H1 (cell line): ENCODE measurements around the gene ALDH4A1. TPM values are rescaled to one million over a fixed set of nuclear protein-coding genes. Genes with fewer than 3 reads are reported as not detected.
A peak's percentile ranks its signal among the peaks of the same experiment; 100 is the strongest.

ENCODE experiments used
- CTCF ChIA-PET: fragments of 300-600 bp; sonication (Branson Sonifier 250); formaldehyde crosslinking; loops from one replicate; lab custom pipeline; 2021; ENCODE audit not compliant: partially characterized antibody; lab: Charles Lee
- POLR2A ChIA-PET: fragments of 300-600 bp; sonication (Branson Sonifier 250); formaldehyde crosslinking; loops from one replicate; lab custom pipeline; 2021; ENCODE audit warnings: inconsistent platforms; ENCODE audit not compliant: partially characterized antibody; lab: Charles Lee
- DNase-seq, 2 experiments: peaks; one replicate each; pipeline versions ENCODE4 v3.0.0 to v3.0.0-alpha.2; 2010 to 2022; ENCODE audit warnings: low spot score in 2 of 2, low read depth in 1 of 2, mixed read lengths in 1 of 2
- FAIRE-seq: peaks from 2 replicates; lab custom pipeline; 2011; peaks lifted over from hg19 to GRCh38; lab: Jason Lieb, UNC
- H2AFZ ChIP-seq: 2 replicates; pipeline ENCODE4 v1.8.1; 2012; ENCODE audit warnings: low read length, inconsistent platforms
- H2AK5ac ChIP-seq: 2 replicates; pipeline ENCODE4 v1.6.1; 2013; ENCODE audit warnings: low read depth, low read length
- H2BK120ac ChIP-seq: replicated peaks from 2 replicates; pipeline ENCODE3; 2013; ENCODE audit warnings: low read depth, low read length, inconsistent platforms
- H2BK12ac ChIP-seq: 2 replicates; pipeline ENCODE4 v1.6.1; 2013; ENCODE audit warnings: low read depth, low read length
- H2BK15ac ChIP-seq: 2 replicates; pipeline ENCODE4 v1.6.1; 2013; ENCODE audit warnings: low read length
- H2BK20ac ChIP-seq: 2 replicates; pipeline ENCODE4 v1.6.1; 2013; ENCODE audit warnings: low read length
- H2BK5ac ChIP-seq: 2 replicates; pipeline ENCODE4 v1.6.1; 2013; ENCODE audit warnings: low read depth, low read length
- H3K14ac ChIP-seq: 2 replicates; pipeline ENCODE4 v1.6.1; 2013; ENCODE audit warnings: inconsistent platforms; ENCODE audit not compliant: insufficient read length
- H3K18ac ChIP-seq: 2 replicates; pipeline ENCODE4 v1.6.1; 2013; ENCODE audit warnings: low read length; ENCODE audit errors: extremely low read depth
- H3K23ac ChIP-seq: 2 replicates; pipeline ENCODE4 v1.6.1; 2013; ENCODE audit warnings: inconsistent platforms; ENCODE audit not compliant: insufficient read length
- H3K23me2 ChIP-seq: 2 replicates; pipeline ENCODE4 v1.6.1; 2013; ENCODE audit warnings: low read depth, low read length
- H3K27ac ChIP-seq: 2 replicates; pipeline ENCODE4 v1.6.1; 2011; ENCODE audit warnings: low read depth, low read length, inconsistent platforms
- H3K27me3 ChIP-seq, 4 experiments: replicated peaks in 1 of 4; 1 replicate in 1 of 4; 2 replicates in 3 of 4; pipeline versions ENCODE4 v1.6.1 to v1.8.1; 2011 to 2013; ENCODE audit warnings: low read length in 3 of 4, mild to moderate bottlenecking in 3 of 4, inconsistent platforms in 2 of 4, mixed read lengths in 2 of 4, moderate library complexity in 1 of 4; ENCODE audit not compliant: control insufficient read depth in 3 of 4, insufficient read depth in 3 of 4; ENCODE audit errors: extremely low read depth in 1 of 4
- H3K36me3 ChIP-seq, 4 experiments: 2 replicates each; pipeline versions ENCODE4 v1.6.1 to v1.8.1; 2011 to 2013; ENCODE audit warnings: mild to moderate bottlenecking in 4 of 4, low read length in 3 of 4, moderate library complexity in 2 of 4, control low read depth in 1 of 4, inconsistent platforms in 1 of 4; ENCODE audit not compliant: insufficient read depth in 4 of 4, control insufficient read depth in 2 of 4
- H3K4ac ChIP-seq: replicated peaks from 2 replicates; pipeline ENCODE3; 2013; ENCODE audit warnings: low read length, low read depth, mixed read lengths, inconsistent platforms; ENCODE audit not compliant: insufficient read length
- H3K4me1 ChIP-seq, 4 experiments: replicated peaks in 1 of 4; 1 replicate in 1 of 4; 2 replicates in 3 of 4; pipeline versions ENCODE4 v1.6.1 to v1.8.1; 2011 to 2013; ENCODE audit warnings: low read length in 3 of 4, inconsistent platforms in 2 of 4, mixed read lengths in 1 of 4; ENCODE audit not compliant: insufficient read depth in 4 of 4, control insufficient read depth in 3 of 4
- H3K4me2 ChIP-seq, 2 experiments: 2 replicates each; pipeline versions ENCODE4 v1.6.1 to v1.8.1; 2011 to 2013; ENCODE audit warnings: low read depth in 2 of 2, low read length in 2 of 2, control low read depth in 1 of 2, inconsistent platforms in 1 of 2, mild to moderate bottlenecking in 1 of 2; ENCODE audit not compliant: insufficient read depth in 1 of 2
- H3K4me3 ChIP-seq, 4 experiments: fragments of 200-600, 300-600 bp in 1 of 4; sonication (generic), shearing (Covaris generic), sonication (Bioruptor Twin) in 1 of 4; 2 replicates each; pipeline versions ENCODE4 v1.5.1 to v1.8.1; 2011 to 2016; ENCODE audit warnings: low read length in 4 of 4, low read depth in 3 of 4, control low read depth in 2 of 4, inconsistent platforms in 2 of 4, mild to moderate bottlenecking in 2 of 4, mixed read lengths in 1 of 4, moderate library complexity in 1 of 4; ENCODE audit not compliant: insufficient read depth in 2 of 4; ENCODE audit errors: extremely low read depth in 1 of 4
- H3K56ac ChIP-seq: replicated peaks from 2 replicates; pipeline ENCODE3; 2013; ENCODE audit warnings: low read depth, mild to moderate bottlenecking, mixed read lengths, low read length, inconsistent platforms; ENCODE audit not compliant: insufficient read length
- H3K79me1 ChIP-seq: 2 replicates; pipeline ENCODE4 v1.6.1; 2013; ENCODE audit warnings: low read depth, low read length, control low read depth
- H3K79me2 ChIP-seq, 2 experiments: 2 replicates each; pipeline versions ENCODE4 v1.6.1 to v1.8.1; 2012 to 2013; ENCODE audit warnings: low read length in 2 of 2, mild to moderate bottlenecking in 2 of 2, inconsistent platforms in 1 of 2; ENCODE audit not compliant: insufficient read depth in 2 of 2, control insufficient read depth in 1 of 2
- H3K9ac ChIP-seq, 4 experiments: replicated peaks in 1 of 4; 1 replicate in 1 of 4; 2 replicates in 3 of 4; pipeline versions ENCODE4 v1.6.1 to v1.8.1; 2011 to 2013; ENCODE audit warnings: low read depth in 3 of 4, low read length in 3 of 4, control low read depth in 2 of 4, mild to moderate bottlenecking in 2 of 4, moderate library complexity in 2 of 4, inconsistent platforms in 1 of 4; ENCODE audit errors: extremely low read depth in 1 of 4
- H3K9me3 ChIP-seq, 2 experiments: 2 replicates each; pipeline versions ENCODE4 v1.6.1 to v1.8.1; 2012 to 2013; ENCODE audit warnings: mild to moderate bottlenecking in 2 of 2, moderate library complexity in 2 of 2, control low read depth in 1 of 2, inconsistent platforms in 1 of 2, low read depth in 1 of 2, low read length in 1 of 2, mixed read lengths in 1 of 2; ENCODE audit not compliant: insufficient read depth in 2 of 2
- H4K20me1 ChIP-seq, 2 experiments: replicated peaks in 1 of 2; 2 replicates each; pipeline versions ENCODE3 to v1.8.1; 2011 to 2013; ENCODE audit warnings: inconsistent platforms in 2 of 2, low read length in 2 of 2, mild to moderate bottlenecking in 1 of 2; ENCODE audit not compliant: insufficient read depth in 2 of 2, control insufficient read depth in 1 of 2
- H4K5ac ChIP-seq: 2 replicates; pipeline ENCODE4 v1.6.1; 2013; ENCODE audit warnings: low read length, low read depth, mixed read lengths, inconsistent platforms; ENCODE audit not compliant: insufficient read length
- H4K8ac ChIP-seq: 2 replicates; pipeline ENCODE4 v1.8.0; 2013; ENCODE audit warnings: mild to moderate bottlenecking, moderate library complexity, low read length, inconsistent platforms; ENCODE audit not compliant: insufficient read depth; ENCODE audit errors: extremely low read depth
- H4K91ac ChIP-seq: replicated peaks from 2 replicates; pipeline ENCODE3; 2013; ENCODE audit warnings: low read length, mixed read lengths, inconsistent platforms; ENCODE audit not compliant: insufficient read length
- ASH2L ChIP-seq: fragments of 200-600, 300-600 bp; sonication (generic); IDR thresholded peaks from one replicate; pipeline ENCODE4 v1.7.1; 2017; ENCODE audit warnings: low read length
- BACH1 ChIP-seq: IDR thresholded peaks from 2 replicates; pipeline ENCODE4 v1.6.1; 2012; ENCODE audit warnings: low read length, improper control_type of control experiment
- CREB1 ChIP-seq: IDR thresholded peaks from 2 replicates; pipeline ENCODE4 v1.6.1; 2012; ENCODE audit warnings: inconsistent platforms
- CTBP2 ChIP-seq: IDR thresholded peaks from 2 replicates; pipeline ENCODE4 v1.7.0; 2011; ENCODE audit warnings: borderline replicate concordance, mild to moderate bottlenecking, moderate library complexity, mixed read lengths, low read length; ENCODE audit not compliant: insufficient read depth, insufficient read length
- EGR1 ChIP-seq: IDR thresholded peaks from 2 replicates; pipeline ENCODE4 v1.6.1; 2011; ENCODE audit warnings: low read depth, low read length, borderline replicate concordance
- JUN ChIP-seq: IDR thresholded peaks from 2 replicates; pipeline ENCODE4 v1.6.1; 2011; ENCODE audit warnings: low read depth, mild to moderate bottlenecking, improper control_type of control experiment, low read length
- KDM5A ChIP-seq: fragments of 200-600 bp; IDR thresholded peaks from 2 replicates; pipeline ENCODE4 v1.7.1; 2012; ENCODE audit warnings: mild to moderate bottlenecking, low read length, inconsistent platforms, mixed read lengths
- MAFK ChIP-seq: IDR thresholded peaks from 2 replicates; pipeline ENCODE4 v1.6.1; 2012; ENCODE audit warnings: low read depth, mild to moderate bottlenecking, improper control_type of control experiment, low read length
- RBBP5 ChIP-seq: IDR thresholded peaks from 2 replicates; pipeline ENCODE4 v1.7.1; 2012; ENCODE audit warnings: low read depth, mild to moderate bottlenecking, inconsistent platforms, low read length, moderate library complexity, borderline replicate concordance
- RFX5 ChIP-seq: IDR thresholded peaks from 2 replicates; pipeline ENCODE4 v1.6.1; 2011; ENCODE audit warnings: low read depth, low read length, improper control_type of control experiment, borderline replicate concordance
- RXRA ChIP-seq: IDR thresholded peaks from 2 replicates; pipeline ENCODE4 v1.6.1; 2011; ENCODE audit warnings: low read depth, mild to moderate bottlenecking, low read length, moderate library complexity; ENCODE audit not compliant: insufficient read depth
- SIN3A ChIP-seq, 2 experiments: IDR thresholded peaks in 1 of 2; conservative IDR thresholded peaks in 1 of 2; 2 replicates each; pipeline ENCODE4 v1.6.1; 2011 to 2012; ENCODE audit warnings: low read length in 2 of 2, improper control_type of control experiment in 1 of 2, low read depth in 1 of 2, mild to moderate bottlenecking in 1 of 2
- WGBS, 2 experiments: shearing (Covaris generic) in 1 of 2; methylation state at CpG; one replicate each; pipeline versions ENCODE4 v1.1.6 to v1.1.7; 2013 to 2015; ENCODE audit warnings: low lambda C conversion rate in 2 of 2, mixed read lengths in 2 of 2, inconsistent platforms in 1 of 2, low coverage in 1 of 2, missing lambda C conversion rate in 1 of 2; ENCODE audit not compliant: insufficient replicate concordance in 2 of 2, insufficient coverage in 1 of 2, insufficient read length in 1 of 2; ENCODE audit errors: extremely low coverage in 1 of 2, missing lambda C conversion rate in 1 of 2; 5-methylcytosine and 5-hydroxymethylcytosine counted together
- polyA plus RNA-seq, 7 experiments: library from polyadenylated mRNA; depleted of rRNA in 3 of 7; stranded (reverse) in 5 of 7; unstranded in 2 of 7; fragments of >200 nt in 5 of 7; fragments of 200-250 nt in 2 of 7; gene quantifications; 1 replicate in 5 of 7; 2 replicates in 1 of 7; 4 replicates in 1 of 7; pipeline versions ENCODE4 v1.2.1 to v1.2.3, GENCODE V29; 2011 to 2013; ENCODE audit warnings: missing spikeins in 2 of 7, mixed read lengths in 2 of 7
- total RNA-seq: library from RNA; stranded (reverse); fragmentation: NEBNext Ultra II Directional; extraction: Animal tissue kit (Norgen Biotek cat#: 25700); gene quantifications from 2 replicates; pipeline ENCODE4 v1.2.1, GENCODE V29; 2021
- TF ChIP-seq, protein P1 (sequence below): IDR thresholded peaks from 2 replicates; pipeline ENCODE4 v1.6.1; 2011; ENCODE audit warnings: low read length, improper control_type of control experiment

Gene ALDH4A1
- total and polyA plus RNA-seq, 2 of the 8 experiments (the other 6 are each of a cell fraction or from before 2014, with no cell fraction given) = 30.3 to 35.9 TPM

DNA sequence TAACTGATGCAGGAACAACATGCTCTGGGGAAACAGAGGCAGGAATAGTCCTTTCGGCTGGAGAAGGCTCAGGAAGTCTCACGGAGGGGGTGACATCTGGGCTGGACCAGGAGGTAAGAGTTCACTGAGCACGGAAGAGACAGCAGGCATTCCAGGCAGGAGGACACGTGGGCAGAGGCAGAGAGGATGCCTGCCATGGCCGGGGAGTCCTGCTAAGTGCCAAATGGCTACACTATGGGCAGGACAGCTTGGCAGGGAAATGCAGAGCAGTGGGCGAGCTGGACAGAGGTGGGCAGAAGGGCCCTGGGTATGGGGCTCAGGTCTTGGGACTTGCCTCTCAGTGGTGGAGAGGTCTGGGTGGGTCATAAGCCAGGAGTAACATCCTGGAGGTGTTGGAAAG is 17.6 kb downstream of the ALDH4A1 start:
- H3K36me3 ChIP-seq = peaks cover 0 to 11% (median 2%) of the 10 kb centered on the region in 4 experiments; a peak in 4 of 8 replicates
- H3K9me3 ChIP-seq = no peaks in the 10 kb centered on the region
- DNase-seq = no peak
- H3K9ac ChIP-seq = no peak overlapping the region
- no peak overlapping the region for H4K5ac ChIP-seq
- no peak overlapping the region for H4K91ac ChIP-seq
- no peak overlapping the region for H2BK20ac ChIP-seq
- H2BK5ac ChIP-seq = no peak overlapping the region
- H3K18ac ChIP-seq = no peak overlapping the region
- peaks cover 0 to 2% (median 1%) of the 10 kb centered on the region in 4 experiments; a peak in 4 of 7 replicates for H3K4me1 ChIP-seq
- 81% methylated on average over 6 of the region's 6 CpGs; no CpG with 5 or more reads in 1 of the 2 experiments for WGBS, 2 experiments
- no peak overlapping the region for H3K4me2 ChIP-seq
- H3K14ac ChIP-seq = no peak overlapping the region
- no peak overlapping the region for H2AFZ ChIP-seq
- no peak overlapping the region for H3K27ac ChIP-seq
- no peak overlapping the region for H3K56ac ChIP-seq
- no peak for FAIRE-seq
- ChIA-PET POLR2A (interaction anchor here (1.4 kb wide), 1 partner anchor 9 kb away, joined by 5 read pairs; no protein-coding TSS in a partner anchor), CTCF (interaction anchor here (0.6 to 14.4 kb wide), 41 partner anchors 8 to 298 kb away, joined by 3 to 131 read pairs (median 5); partner anchors contain the start of gene ALDH4A1)
- H3K4me3 ChIP-seq = no peak overlapping the region
- peaks cover 0 to 8% of the 10 kb centered on the region in 2 experiments for H4K20me1 ChIP-seq
- H3K79me1 ChIP-seq = no peaks in the 10 kb centered on the region
- no peak overlapping the region for H2BK120ac ChIP-seq
- H3K4ac ChIP-seq = no peak overlapping the region
- H4K8ac ChIP-seq = peak overlapping the region; percentile 11; the same call in 1 of the 2 replicates
- no peak overlapping the region for H2BK15ac ChIP-seq
- H2BK12ac ChIP-seq = no peak overlapping the region
- H3K27me3 ChIP-seq = no peaks in the 10 kb centered on the region
- H3K23ac ChIP-seq = no peak overlapping the region
- H2AK5ac ChIP-seq = no peak overlapping the region
- H3K79me2 ChIP-seq = no peaks in the 10 kb centered on the region
- H3K23me2 ChIP-seq = no peaks in the 10 kb centered on the region
- TF ChIP-seq, protein P1, sequence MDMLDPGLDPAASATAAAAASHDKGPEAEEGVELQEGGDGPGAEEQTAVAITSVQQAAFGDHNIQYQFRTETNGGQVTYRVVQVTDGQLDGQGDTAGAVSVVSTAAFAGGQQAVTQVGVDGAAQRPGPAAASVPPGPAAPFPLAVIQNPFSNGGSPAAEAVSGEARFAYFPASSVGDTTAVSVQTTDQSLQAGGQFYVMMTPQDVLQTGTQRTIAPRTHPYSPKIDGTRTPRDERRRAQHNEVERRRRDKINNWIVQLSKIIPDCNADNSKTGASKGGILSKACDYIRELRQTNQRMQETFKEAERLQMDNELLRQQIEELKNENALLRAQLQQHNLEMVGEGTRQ = no peak
- TF ChIP-seq CTBP2 = no peak
- no peak for TF ChIP-seq MAFK
- TF ChIP-seq EGR1 = no peak
- TF ChIP-seq RBBP5 = no peak
- TF ChIP-seq CREB1 = no peak
- no peak for TF ChIP-seq JUN
- TF ChIP-seq KDM5A = no peak
- no peak for TF ChIP-seq ASH2L
- TF ChIP-seq RFX5 = no peak
- no peak for TF ChIP-seq RXRA
- TF ChIP-seq SIN3A (conservative IDR thresholded peaks at IDR 0.05 in 1 of 2, IDR thresholded peaks at IDR 0.05 in 1 of 2; ENCODE audit: low read depth in 1 of 2, low read length in 2 of 2) = no peak
- TF ChIP-seq BACH1 = no peak
